Mucosa of descending colon (tissue), 3 donors: ENCODE measurements around the gene S100A12. TPM values are rescaled to one million over a fixed set of nuclear protein-coding genes. Genes with fewer than 3 reads are reported as not detected.

Source experiments
- ATAC-seq: fragments of 200-7000 bp; cut with Tn5 transposase; one replicate; pipeline ENCODE4 v1.9.1; 2020; ENCODE audit warnings: mild to moderate bottlenecking, moderate library complexity
- DNase-seq, 3 donors: peaks; one replicate each; pipeline ENCODE4 v3.0.0-alpha.2; 2020
- H3K36me3 ChIP-seq: fragments of 200-600 bp; one replicate; pipeline ENCODE4 v1.8.0; 2021; ENCODE audit warnings: low read depth, mild to moderate bottlenecking
- H3K4me1 ChIP-seq: fragments of 200-600 bp; one replicate; pipeline ENCODE4 v1.8.0; 2021; ENCODE audit warnings: low read depth, mild to moderate bottlenecking
- H3K4me3 ChIP-seq: fragments of 200-600 bp; one replicate; pipeline ENCODE4 v1.8.0; 2021; ENCODE audit warnings: mild to moderate bottlenecking
- H3K9me3 ChIP-seq: fragments of 200-600 bp; one replicate; pipeline ENCODE4 v1.8.0; 2021; ENCODE audit warnings: mild to moderate bottlenecking
- intact Hi-C, 2 donors: fragments of 100-400 bp; cut with DNase I in 1 of 2; cut with micrococcal nuclease in 1 of 2; formaldehyde crosslinking; loops; one replicate each; pipeline versions ENCODE4 v1.11.0 to v1.11.1; 2022; cut with DNase I, micrococcal nuclease
- total RNA-seq, 3 donors: library from RNA; stranded (reverse); fragmentation: NEBNext Ultra II Directional in 2 of 3; extraction: Animal tissue kit (Norgen Biotek cat#: 25700) in 2 of 3; gene quantifications; one replicate each; pipeline versions ENCODE4 v1.2.1 to v1.2.4, GENCODE V29; 2021 to 2023
- TF ChIP-seq, protein P1 (sequence below): fragments of 200-600 bp; IDR thresholded peaks from one replicate; pipeline ENCODE4 v1.8.0; 2022; ENCODE audit warnings: antibody characterized with exemption, mild to moderate bottlenecking
- donor health status: DM: no; HTN: no; CAD: no; lungs with moderate emphysema.
- donor health status: DM: no; HTN: no; CAD: no.
- donor health status: DM: no; HTN: yes; CAD: no.

S100A12 gene
- total RNA-seq, 3 donors from 2014 or later, result 0.87 to 1.5 TPM; not detected in 1

DNA sequence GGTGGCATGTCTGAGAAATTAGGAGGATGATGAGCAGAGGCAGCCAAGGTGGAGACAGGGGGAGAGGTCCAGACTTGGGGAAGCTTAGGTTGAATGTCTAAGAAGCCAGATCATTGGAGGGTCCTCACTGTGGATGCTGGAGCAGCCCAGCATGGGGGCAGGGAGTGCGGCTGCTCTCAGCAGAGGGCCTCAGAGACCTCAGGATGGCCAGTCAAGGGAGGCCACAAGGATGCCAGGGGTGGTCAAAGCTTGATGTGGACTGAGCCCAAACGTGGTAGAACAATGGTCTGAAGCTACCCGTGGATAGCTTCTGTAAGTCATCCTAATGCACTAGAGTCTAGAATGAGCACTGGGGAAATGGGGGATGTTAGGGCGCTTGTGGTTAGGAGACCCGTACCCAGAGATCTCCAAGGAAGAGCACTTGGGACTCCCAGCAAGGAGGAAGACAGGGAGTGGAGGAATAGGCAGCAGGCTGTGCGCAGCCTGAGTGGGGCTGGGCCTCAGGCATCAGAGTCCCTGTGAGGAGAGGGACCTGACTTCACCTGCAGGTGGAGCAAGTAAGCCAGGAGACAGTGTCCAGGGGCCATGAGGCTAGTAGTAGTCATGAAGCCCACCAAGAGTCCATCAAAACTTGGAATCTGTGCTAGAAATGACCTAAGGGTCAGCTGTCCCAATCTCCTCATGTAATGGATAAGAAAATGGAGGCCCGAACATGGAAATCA is 22.0 kb downstream of the S100A12 start:
- no peak for DNase-seq
- no peak overlapping the region for H3K4me3 ChIP-seq
- no peak for ATAC-seq
- TF ChIP-seq, protein P1, sequence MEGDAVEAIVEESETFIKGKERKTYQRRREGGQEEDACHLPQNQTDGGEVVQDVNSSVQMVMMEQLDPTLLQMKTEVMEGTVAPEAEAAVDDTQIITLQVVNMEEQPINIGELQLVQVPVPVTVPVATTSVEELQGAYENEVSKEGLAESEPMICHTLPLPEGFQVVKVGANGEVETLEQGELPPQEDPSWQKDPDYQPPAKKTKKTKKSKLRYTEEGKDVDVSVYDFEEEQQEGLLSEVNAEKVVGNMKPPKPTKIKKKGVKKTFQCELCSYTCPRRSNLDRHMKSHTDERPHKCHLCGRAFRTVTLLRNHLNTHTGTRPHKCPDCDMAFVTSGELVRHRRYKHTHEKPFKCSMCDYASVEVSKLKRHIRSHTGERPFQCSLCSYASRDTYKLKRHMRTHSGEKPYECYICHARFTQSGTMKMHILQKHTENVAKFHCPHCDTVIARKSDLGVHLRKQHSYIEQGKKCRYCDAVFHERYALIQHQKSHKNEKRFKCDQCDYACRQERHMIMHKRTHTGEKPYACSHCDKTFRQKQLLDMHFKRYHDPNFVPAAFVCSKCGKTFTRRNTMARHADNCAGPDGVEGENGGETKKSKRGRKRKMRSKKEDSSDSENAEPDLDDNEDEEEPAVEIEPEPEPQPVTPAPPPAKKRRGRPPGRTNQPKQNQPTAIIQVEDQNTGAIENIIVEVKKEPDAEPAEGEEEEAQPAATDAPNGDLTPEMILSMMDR, result no peak
- H3K36me3 ChIP-seq, result no peaks in the 10 kb centered on the region
- H3K9me3 ChIP-seq, result no peaks in the 10 kb centered on the region
- H3K4me1 ChIP-seq, result no peaks in the 10 kb centered on the region
- intact Hi-C loops, result loop anchor here in 1 of 2 donors (2.0 kb wide), 1 partner anchor 141 kb away; no protein-coding TSS in a partner anchor

GRCh38 chr1:153352523-153352922 is 22.9 kb downstream of the S100A12 start:
- DNase-seq (peak; percentile 65 to 70 (median 66)), ATAC-seq (peak; percentile 84)
- Histone ChIP-seq H3K4me3 (no peak overlapping the region), H3K36me3 (no peaks in the 10 kb centered on the region), H3K9me3 (no peaks in the 10 kb centered on the region), H3K4me1 (no peaks in the 10 kb centered on the region)
- TF ChIP-seq, protein P1, result peak; percentile 83
- intact Hi-C loops, result loop anchor here in 1 of 2 donors (2.0 kb wide), 1 partner anchor 142 kb away; no protein-coding TSS in a partner anchor

- Histone ChIP-seq H3K4me3 (no peak overlapping the region), H3K4me1 (no peaks in the 10 kb centered on the region), H3K36me3 (no peaks in the 10 kb centered on the region), H3K9me3 (no peaks in the 10 kb centered on the region)
- TF ChIP-seq, protein P1, result no peak
- intact Hi-C loops, result no loop called here
- no peak for DNase-seq
- ATAC-seq, result no peak
Measured at GRCh38 chr1:153350321-153350957, 25.0 kb downstream of the S100A12 start.

DNA sequence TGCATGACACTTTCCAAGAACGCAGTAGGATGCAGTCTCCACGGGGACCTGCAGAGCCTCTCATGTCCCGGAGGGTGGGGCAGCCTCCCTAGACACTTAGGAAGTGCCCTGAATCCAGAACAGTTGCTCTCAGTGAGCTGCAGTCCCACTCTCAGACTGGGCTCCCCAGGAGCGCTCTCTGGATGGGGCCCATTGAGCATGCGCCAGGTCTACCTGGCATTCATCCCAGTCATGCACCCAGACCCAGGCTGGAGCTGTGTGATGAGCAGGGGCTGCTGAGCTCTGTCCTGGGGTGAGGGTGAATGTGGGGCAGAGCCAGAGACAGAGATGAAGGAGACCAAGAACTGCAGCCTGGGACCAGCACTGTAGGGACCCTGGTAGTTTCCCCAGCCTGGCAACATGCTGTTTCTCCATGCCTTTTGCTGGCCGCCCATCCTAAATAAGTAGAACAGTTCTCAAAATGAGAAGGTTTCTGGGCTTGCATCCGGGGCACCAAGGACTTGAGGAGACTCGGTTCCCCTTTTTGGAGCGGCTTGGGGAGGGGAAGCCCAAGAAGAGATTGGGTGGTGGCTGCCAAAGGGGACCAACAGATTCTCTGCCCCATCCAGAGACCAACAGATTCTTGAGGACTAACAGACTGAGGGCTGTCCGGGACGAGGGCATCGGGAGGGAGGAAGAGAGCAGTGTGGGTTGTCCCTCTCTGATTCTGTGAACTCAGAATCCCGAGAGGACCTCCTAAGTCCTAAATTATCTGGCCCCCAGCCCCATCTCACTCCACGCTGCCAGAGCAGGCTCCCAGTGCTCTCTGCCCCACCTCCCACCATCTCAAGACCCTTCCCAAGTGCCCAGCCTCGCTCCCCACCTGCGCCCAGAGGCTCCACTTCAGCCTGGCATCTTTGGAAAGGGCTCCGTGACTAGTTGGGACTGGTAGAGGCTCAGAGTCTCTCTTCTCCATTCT is 25.8 kb downstream of the S100A12 start:
- H3K36me3 ChIP-seq, result no peaks in the 10 kb centered on the region
- ATAC-seq (no peak), DNase-seq (no peak)
- TF ChIP-seq, protein P1, result no peak
- no peaks in the 10 kb centered on the region for H3K9me3 ChIP-seq
- intact Hi-C loops, result no loop called here
- H3K4me1 ChIP-seq, result no peaks in the 10 kb centered on the region
- no peak overlapping the region for H3K4me3 ChIP-seq
